Middle frontal gyrus (tissue), 1 donor: ENCODE results near the gene CHRND.

ENCODE experiments used
- DNase-seq: peaks from one replicate; pipeline ENCODE4 v3.0.0-alpha.2; 2015; ENCODE audit warnings: low spot score; ENCODE audit errors: extremely low spot score

The CHRND gene

DNA sequence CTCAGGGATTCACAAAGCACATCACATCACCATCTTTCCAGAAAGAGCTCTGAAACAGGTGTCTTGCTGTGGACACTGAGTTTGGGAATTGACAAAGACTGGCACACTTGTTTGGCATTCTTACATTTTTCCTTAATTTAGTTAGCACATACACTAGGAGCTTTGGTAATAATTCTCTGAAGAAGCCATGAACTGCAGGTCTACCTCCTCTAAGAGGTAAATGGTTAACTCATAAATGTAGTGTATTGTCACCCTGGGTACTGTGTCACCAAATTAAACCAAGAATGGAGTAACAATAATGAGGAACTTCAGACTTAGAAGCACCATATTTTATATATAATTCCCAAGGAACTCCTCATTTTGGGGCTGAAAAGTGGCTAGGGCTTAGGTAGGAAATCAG lies 47.1 kb downstream of the CHRND start:
- no peak for DNase-seq

DNA sequence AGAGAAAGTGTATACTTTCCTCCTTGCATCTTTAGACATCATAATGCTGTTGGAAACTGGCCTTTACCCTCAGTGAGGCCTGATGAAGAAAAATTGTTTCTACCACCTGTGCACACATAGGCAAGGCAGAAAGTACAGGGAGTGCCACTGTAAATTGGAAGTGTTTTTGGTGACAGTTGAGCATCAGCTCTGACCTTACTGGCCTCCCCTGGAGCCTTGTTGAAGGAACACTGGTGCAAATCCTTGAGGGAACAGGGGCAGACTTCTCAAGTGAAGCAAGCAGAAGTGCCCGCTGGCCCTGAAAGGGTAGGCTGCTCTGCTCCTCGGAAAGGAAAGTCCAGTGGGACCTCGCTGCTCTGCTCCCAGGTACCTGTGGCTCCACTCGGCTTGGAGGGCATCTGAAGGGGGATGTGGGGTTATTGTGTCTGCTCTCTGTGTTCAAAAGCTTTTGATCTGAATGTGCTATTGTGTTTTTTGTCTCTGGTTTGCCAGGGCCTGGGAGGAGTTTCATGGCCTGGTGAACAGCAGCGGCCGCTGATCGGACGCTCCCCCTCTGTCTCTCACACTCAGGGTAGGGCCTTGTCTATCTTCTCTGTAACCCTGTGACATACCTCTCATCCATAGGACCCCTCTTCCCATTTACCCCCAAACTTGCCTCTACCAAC lies 47.9 kb downstream of the CHRND start:
- no peak for DNase-seq

DNA sequence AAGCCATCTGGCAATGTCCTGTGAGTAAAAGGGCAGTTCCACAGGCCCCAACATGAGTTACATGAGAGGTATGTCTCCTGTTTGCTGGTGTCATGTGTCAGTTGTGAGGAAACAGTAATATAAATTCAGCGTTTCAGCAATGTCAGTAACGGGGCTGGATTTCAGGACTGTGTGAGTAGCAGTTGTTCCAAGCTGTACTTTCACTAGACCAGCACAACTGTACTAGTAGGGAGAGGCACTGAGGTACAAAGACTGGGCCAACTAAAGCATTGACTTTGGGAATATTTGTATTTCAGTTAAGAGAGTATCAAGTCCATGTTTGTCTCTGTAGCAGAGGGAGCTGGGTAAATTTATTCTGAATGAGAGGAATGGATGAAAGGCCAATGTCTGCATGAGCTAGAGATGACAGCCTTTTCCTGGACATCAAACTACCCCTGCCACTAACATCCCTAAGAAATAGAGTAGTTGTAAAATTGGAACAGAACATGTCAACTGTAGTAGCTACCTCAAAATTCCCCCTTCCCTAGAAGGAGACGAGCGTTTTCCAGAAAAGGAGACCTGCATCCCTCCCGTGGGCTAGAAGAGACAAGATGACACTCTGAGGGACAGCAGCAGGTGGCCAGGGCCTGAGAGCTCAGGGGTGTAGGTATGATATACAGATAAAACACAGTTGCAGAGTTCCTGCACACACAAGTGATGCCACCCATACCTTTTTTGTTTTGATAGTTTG lies 48.9 kb downstream of the CHRND start:
- DNase-seq: no peak

DNA sequence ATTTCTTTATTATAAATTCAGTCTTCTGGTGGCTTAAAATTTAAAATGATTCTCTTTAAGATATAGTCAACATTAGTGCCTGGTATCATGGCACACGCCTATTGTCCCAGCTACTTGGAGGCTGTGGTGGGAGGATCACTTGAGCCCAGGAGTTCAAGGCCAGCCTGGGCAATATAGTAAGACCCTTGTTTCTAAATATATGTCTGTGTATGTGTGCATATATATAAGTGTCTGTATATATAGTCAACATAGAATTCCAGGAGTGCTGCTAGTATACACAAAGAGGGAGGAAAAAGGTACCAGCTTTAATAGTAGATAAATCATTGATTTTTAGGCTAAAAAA lies 49.4 kb downstream of the CHRND start:
- DNase-seq: no peak

DNA sequence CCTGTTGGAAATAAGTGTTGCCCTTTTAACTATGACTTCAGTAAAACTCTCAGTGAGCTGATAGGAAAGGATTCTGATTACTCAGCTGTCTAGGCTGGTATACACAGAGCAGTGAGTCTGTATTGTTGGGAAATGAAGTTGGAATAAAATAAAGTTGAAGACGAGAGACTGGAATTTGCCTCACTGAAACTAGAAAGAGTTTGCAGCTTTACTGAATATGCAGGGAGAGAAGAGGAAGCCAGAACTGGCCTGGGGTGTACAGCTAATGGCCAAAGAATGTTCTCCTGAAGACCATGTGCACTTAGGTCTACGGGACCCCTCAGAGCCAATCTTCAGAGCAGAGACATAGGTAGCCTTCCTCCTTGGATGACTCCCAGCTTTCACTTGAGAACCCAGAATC lies 51.0 kb downstream of the CHRND start:
- no peak for DNase-seq

DNA sequence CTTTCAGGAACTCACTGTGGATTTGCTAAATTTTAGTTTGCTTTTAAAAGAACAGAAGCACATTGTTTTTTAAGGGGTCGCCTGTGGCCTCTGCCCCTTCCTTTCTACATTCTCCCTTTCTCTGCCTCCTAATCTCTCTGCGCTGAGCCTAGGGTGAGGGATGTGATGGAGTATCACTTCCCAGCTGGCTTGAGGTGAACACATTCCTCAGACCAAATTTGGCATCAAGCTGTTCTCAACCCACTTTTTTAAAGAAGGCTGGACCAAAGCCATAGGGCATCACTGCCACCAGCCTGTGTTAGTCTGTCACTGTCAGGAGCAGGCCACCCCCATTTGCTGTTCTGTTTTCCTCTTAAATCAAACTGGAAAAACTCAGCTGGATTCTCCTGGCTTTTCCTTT lies 51.9 kb downstream of the CHRND start:
- no peak for DNase-seq

DNA sequence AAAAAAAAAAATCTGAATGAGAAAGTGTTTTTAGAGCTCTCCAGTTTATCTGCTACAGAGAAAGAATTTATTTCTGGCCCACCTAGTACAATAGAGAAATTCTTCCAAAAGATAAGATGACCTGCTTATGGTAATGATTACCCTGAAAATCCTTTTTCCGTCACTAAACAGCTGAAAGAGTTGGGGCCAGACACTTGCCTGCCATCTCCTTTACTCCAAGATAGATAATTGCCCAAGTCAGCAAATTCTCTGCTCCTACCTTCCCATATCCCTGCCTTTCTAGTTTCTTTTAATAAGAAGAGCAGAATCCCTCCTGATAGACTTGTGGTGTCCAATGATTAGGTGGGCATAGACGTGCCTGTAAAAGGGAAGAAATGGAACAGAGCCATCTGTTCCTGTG lies 52.7 kb downstream of the CHRND start:
- no peak for DNase-seq

DNA sequence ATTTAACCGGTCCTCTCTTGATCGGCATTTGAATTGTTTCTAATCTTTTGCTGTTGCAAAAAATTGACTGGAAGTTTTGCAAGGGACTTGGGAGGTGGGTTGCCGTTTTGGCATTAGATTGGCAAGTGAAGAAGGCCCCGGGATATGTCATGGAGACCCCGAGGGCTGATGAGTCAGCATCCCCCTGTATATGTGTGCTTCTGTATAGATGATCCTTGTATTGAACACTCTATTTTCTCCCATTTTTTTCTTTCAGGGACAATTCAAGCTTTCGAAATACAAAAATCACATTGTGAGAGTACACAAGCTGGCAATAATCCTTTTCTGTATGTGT lies 54.7 kb downstream of the CHRND start:
- no peak for DNase-seq

DNA sequence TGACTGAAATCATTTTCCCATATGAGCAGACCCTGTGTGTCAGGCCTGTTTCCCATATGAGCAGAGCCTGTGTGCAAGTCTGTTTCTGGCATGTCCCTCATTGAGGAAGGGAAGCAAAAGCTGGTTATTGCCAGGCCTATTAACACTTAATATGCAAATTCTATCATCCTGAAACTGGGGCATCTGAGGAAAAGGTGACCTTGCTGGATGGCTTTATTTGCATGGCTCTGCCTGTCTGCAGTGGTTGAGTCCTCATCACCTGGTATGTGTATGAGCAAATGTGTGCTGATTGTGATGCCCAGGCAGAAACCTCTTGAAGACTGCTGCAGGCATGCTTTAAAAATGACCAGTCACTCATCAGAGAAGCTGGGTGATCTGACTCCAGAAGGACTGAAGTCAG lies 55.8 kb downstream of the CHRND start:
- DNase-seq: no peak

DNA sequence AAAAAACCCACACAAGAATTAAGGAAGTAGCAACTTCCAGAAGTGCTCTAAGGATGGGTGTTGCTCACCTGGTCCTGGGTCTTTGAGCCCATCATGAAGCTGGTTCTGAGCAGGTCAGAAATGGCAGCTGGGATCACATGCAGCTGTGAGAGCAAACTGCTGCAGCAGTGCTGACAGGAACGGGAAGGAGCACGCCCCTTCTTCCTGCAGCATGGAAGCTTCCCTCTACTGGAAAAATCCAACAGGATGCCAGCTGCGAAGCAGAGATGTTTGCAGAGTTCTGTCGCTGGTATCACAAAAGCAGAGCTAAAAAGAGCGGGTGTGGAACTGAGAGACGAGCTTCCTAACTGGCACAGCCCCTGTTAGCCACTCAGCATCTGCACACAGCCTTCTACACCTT lies 58.3 kb downstream of the CHRND start:
- DNase-seq: no peak
